Peyer's patch (tissue), 4 donors: ENCODE results near the gene CCN2.

Experiments used
- POLR2A ChIP-seq, 2 donors: fragments of 450-650 bp; IDR thresholded peaks; one replicate each; pipeline ENCODE4 v1.5.1; 2017; ENCODE audit warnings: antibody characterized with exemption in 2 of 2, mild to moderate bottlenecking in 2 of 2, moderate library complexity in 2 of 2
- TF ChIP-seq, protein P1 (sequence below), 6 experiments: fragments of 450-650 bp in 4 of 6; fragments of 200-600 bp in 2 of 6; sonication (generic) in 1 of 6; IDR thresholded peaks; one replicate each; pipeline ENCODE4 v1.5.1; 2017 to 2019; ENCODE audit warnings: antibody characterized with exemption in 6 of 6, mild to moderate bottlenecking in 3 of 6, moderate library complexity in 1 of 6

DNA sequence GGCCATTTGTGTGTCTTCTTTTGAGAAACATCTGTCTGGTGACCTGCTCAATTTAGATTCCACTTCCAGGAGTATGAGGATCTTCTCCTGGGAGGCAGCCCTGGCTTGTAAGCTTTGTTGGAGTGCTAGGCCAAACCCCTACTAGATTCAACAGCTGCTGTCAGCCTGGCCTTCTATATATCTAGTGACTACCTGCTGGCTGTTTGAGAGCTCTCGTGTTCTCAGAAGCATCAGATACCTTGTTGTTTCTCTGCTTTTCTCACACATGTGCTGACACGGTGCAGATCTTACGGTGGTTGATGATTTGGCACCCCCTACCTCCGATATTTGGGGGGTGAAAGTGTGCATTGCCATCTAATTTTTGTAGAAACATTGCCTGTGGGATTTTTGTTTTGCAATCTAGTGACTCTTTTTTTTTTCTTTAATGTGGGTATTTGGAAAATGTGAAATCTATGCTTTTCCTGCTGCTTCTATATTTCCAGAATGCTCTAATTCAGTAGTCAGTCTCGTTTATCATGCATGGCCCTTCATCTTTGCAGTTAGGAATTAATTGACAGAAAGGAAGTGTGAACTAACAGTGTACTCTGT, 4.7 kb downstream of the CCN2 start:
- TF ChIP-seq, protein P1, sequence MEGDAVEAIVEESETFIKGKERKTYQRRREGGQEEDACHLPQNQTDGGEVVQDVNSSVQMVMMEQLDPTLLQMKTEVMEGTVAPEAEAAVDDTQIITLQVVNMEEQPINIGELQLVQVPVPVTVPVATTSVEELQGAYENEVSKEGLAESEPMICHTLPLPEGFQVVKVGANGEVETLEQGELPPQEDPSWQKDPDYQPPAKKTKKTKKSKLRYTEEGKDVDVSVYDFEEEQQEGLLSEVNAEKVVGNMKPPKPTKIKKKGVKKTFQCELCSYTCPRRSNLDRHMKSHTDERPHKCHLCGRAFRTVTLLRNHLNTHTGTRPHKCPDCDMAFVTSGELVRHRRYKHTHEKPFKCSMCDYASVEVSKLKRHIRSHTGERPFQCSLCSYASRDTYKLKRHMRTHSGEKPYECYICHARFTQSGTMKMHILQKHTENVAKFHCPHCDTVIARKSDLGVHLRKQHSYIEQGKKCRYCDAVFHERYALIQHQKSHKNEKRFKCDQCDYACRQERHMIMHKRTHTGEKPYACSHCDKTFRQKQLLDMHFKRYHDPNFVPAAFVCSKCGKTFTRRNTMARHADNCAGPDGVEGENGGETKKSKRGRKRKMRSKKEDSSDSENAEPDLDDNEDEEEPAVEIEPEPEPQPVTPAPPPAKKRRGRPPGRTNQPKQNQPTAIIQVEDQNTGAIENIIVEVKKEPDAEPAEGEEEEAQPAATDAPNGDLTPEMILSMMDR (IDR thresholded peaks at IDR 0.05) = no peak
- no peak for TF ChIP-seq POLR2A (IDR thresholded peaks at IDR 0.05)
